Measurements from ENCODE around the gene ITGA2.

The ITGA2 gene

DNA sequence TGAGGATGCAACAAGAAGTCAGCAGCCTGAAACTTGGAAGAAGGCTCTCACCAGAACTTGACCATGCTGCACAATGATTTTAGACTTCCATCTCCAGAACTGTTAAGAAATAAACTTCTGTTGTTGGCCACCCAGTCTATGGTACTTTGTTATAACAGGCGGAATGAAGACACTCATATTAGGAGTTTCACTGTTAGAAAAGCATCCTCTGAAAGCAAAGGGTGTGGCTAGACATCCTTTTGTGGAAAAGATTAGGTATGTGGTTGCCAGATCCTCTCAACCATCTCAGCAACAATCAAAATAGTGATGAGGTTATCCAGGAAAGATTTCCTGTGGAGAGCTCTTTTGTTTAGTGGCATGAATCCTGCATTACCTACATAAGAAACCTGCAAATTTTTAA lies 20.7 kb downstream of the ITGA2 start:
- Histone ChIP-seq H3K79me1 (ENCODE audit: low read length) (no peaks in the 10 kb centered on the region), H3K36me3 (ENCODE audit: control insufficient read depth in 1 of 2, insufficient read depth in 2 of 2, low read length in 2 of 2) (peaks cover 0 to 3% of the 10 kb centered on the region in 2 experiments), H4K8ac (ENCODE audit: low read depth, low read length) (no peak overlapping the region), H3K23ac (ENCODE audit: low read length) (no peak overlapping the region), H3K14ac (ENCODE audit: low read length) (no peak overlapping the region), H3K4me2 (ENCODE audit: low read length) (no peak overlapping the region), H3K9me3 (ENCODE audit: insufficient read depth, low read depth, low read length) (no peaks in the 10 kb centered on the region), H3K18ac (ENCODE audit: low read length) (no peak overlapping the region), H2AFZ (ENCODE audit: insufficient read depth, low read length, poor library complexity) (no peak overlapping the region), H3K27ac (ENCODE audit: low read depth, low read length) (no peak overlapping the region), H2BK12ac (ENCODE audit: low read length) (no peak overlapping the region), H3K79me2 (ENCODE audit: control insufficient read depth, insufficient read depth, low read length, poor library complexity) (no peaks in the 10 kb centered on the region), H4K12ac (ENCODE audit: low read depth, low read length) (no peak overlapping the region), H3K4me1 (ENCODE audit: control insufficient read depth in 1 of 2, insufficient read depth in 2 of 2, low read length in 2 of 2) (no peaks in the 10 kb centered on the region), H3K4ac (ENCODE audit: low read depth, low read length) (no peak overlapping the region), H2BK120ac (ENCODE audit: insufficient read depth, low read length, poor library complexity) (no peak overlapping the region), H2AK5ac (ENCODE audit: low read length) (no peak overlapping the region), H2BK5ac (ENCODE audit: low read depth, low read length, poor library complexity) (no peak overlapping the region), H3K27me3 (ENCODE audit: insufficient read depth, low read length) (no peaks in the 10 kb centered on the region), H3K4me3 (ENCODE audit: low read depth, low read length) (no peak overlapping the region), H4K91ac (ENCODE audit: low read depth, low read length) (no peak overlapping the region), H3K9ac (ENCODE audit: low read length) (no peak overlapping the region)
- DNase-seq, result no peak
- no CpG with 5 or more reads among the region's 1 CpG for WGBS (ENCODE audit: extremely low coverage, insufficient coverage, insufficient read length)

DNA sequence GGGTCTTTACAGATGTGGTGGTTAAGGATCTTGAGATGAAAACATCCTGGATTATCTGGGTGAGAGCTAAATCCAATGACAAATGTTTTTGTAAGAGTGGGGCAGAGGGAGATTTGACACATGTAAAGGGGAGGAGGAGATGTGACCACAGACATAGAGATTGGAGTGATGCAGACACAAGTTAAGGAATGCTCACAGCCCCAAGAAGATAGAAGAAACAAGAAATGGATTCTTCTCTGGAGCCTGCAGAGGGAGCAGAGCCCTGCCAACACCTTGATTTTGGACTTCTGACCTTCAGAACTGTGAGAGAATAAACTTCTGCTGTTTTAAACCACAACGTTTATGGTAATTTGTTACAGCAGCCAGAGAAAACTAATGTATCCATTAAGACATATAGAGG lies 21.7 kb downstream of the ITGA2 start:
- Histone ChIP-seq H2AK5ac (ENCODE audit: low read length) (no peak overlapping the region), H3K4me3 (ENCODE audit: low read depth, low read length) (no peak overlapping the region)
- no CpG with 5 or more reads among the region's 1 CpG for WGBS (ENCODE audit: extremely low coverage, insufficient coverage, insufficient read length)

DNA sequence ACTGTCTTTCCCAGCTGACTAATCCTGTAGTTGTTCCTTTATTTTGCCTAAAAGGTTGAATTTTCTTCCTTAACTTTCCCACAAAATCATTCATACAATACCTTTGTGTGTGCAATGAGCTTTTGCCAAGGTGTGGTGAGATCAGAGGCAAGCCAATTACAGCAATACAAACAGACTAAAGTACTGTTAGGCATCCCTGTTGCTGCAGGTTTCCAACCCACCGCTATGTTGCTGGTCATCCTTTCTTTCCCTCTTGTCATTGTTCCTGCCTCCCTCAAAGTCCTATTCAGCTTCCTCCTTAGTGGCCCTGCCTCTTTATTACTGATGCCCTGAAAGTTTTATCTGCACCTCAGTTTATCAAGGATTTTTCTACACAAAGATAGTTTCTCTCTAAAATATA lies 22.1 kb downstream of the ITGA2 start:
- H3K4me1 ChIP-seq (ENCODE audit: control insufficient read depth in 1 of 2, insufficient read depth in 2 of 2, low read length in 2 of 2), result no peaks in the 10 kb centered on the region
- H3K23ac ChIP-seq (ENCODE audit: low read length), result no peak overlapping the region
- H3K4ac ChIP-seq (ENCODE audit: low read depth, low read length), result no peak overlapping the region
- H3K4me3 ChIP-seq (ENCODE audit: low read depth, low read length), result no peak overlapping the region
- no peak overlapping the region for H3K14ac ChIP-seq (ENCODE audit: low read length)
- no peak overlapping the region for H2BK12ac ChIP-seq (ENCODE audit: low read length)
- no peak overlapping the region for H2AK5ac ChIP-seq (ENCODE audit: low read length)
- no peaks in the 10 kb centered on the region for H3K27me3 ChIP-seq (ENCODE audit: insufficient read depth, low read length)
- no CpG with 5 or more reads among the region's 1 CpG for WGBS (ENCODE audit: extremely low coverage, insufficient coverage, insufficient read length)
- H3K9me3 ChIP-seq (ENCODE audit: insufficient read depth, low read depth, low read length), result no peaks in the 10 kb centered on the region
- no peak overlapping the region for H3K27ac ChIP-seq (ENCODE audit: low read depth, low read length)
- H3K79me1 ChIP-seq (ENCODE audit: low read length), result no peaks in the 10 kb centered on the region
- H4K8ac ChIP-seq (ENCODE audit: low read depth, low read length), result no peak overlapping the region
- H4K12ac ChIP-seq (ENCODE audit: low read depth, low read length), result no peak overlapping the region
- H3K79me2 ChIP-seq (ENCODE audit: control insufficient read depth, insufficient read depth, low read length, poor library complexity), result no peaks in the 10 kb centered on the region
- H4K91ac ChIP-seq (ENCODE audit: low read depth, low read length), result no peak overlapping the region
- no peak overlapping the region for H2BK5ac ChIP-seq (ENCODE audit: low read depth, low read length, poor library complexity)
- H2AFZ ChIP-seq (ENCODE audit: insufficient read depth, low read length, poor library complexity), result no peak overlapping the region
- H3K4me2 ChIP-seq (ENCODE audit: low read length), result no peak overlapping the region
- no peak overlapping the region for H3K9ac ChIP-seq (ENCODE audit: low read length)
- H3K18ac ChIP-seq (ENCODE audit: low read length), result no peak overlapping the region
- no peak for DNase-seq
- no peak overlapping the region for H2BK120ac ChIP-seq (ENCODE audit: insufficient read depth, low read length, poor library complexity)
- H3K36me3 ChIP-seq (ENCODE audit: control insufficient read depth in 1 of 2, insufficient read depth in 2 of 2, low read length in 2 of 2), result no peaks in the 10 kb centered on the region

More for the DNA sequence above, 21.7 kb downstream of the ITGA2 start:
- no peak overlapping the region for H3K23ac ChIP-seq (ENCODE audit: low read length)
- no peak overlapping the region for H4K12ac ChIP-seq (ENCODE audit: low read depth, low read length)
- no peak overlapping the region for H2AFZ ChIP-seq (ENCODE audit: insufficient read depth, low read length, poor library complexity)
- no peak overlapping the region for H3K4ac ChIP-seq (ENCODE audit: low read depth, low read length)
- no peak overlapping the region for H3K9ac ChIP-seq (ENCODE audit: low read length)
- no peaks in the 10 kb centered on the region for H3K36me3 ChIP-seq (ENCODE audit: control insufficient read depth in 1 of 2, insufficient read depth in 2 of 2, low read length in 2 of 2)
- no peak overlapping the region for H3K14ac ChIP-seq (ENCODE audit: low read length)
- no peak overlapping the region for H4K91ac ChIP-seq (ENCODE audit: low read depth, low read length)
- H3K79me2 ChIP-seq (ENCODE audit: control insufficient read depth, insufficient read depth, low read length, poor library complexity), result no peaks in the 10 kb centered on the region
- no peaks in the 10 kb centered on the region for H3K9me3 ChIP-seq (ENCODE audit: insufficient read depth, low read depth, low read length)
- H3K27ac ChIP-seq (ENCODE audit: low read depth, low read length), result no peak overlapping the region
- no peak overlapping the region for H2BK12ac ChIP-seq (ENCODE audit: low read length)
- no peaks in the 10 kb centered on the region for H3K27me3 ChIP-seq (ENCODE audit: insufficient read depth, low read length)
- H3K18ac ChIP-seq (ENCODE audit: low read length), result no peak overlapping the region
- DNase-seq, result no peak
- no peak overlapping the region for H3K4me2 ChIP-seq (ENCODE audit: low read length)
- no peak overlapping the region for H2BK5ac ChIP-seq (ENCODE audit: low read depth, low read length, poor library complexity)
- no peaks in the 10 kb centered on the region for H3K4me1 ChIP-seq (ENCODE audit: control insufficient read depth in 1 of 2, insufficient read depth in 2 of 2, low read length in 2 of 2)
- no peak overlapping the region for H4K8ac ChIP-seq (ENCODE audit: low read depth, low read length)
- H2BK120ac ChIP-seq (ENCODE audit: insufficient read depth, low read length, poor library complexity), result no peak overlapping the region
- no peaks in the 10 kb centered on the region for H3K79me1 ChIP-seq (ENCODE audit: low read length)

DNA sequence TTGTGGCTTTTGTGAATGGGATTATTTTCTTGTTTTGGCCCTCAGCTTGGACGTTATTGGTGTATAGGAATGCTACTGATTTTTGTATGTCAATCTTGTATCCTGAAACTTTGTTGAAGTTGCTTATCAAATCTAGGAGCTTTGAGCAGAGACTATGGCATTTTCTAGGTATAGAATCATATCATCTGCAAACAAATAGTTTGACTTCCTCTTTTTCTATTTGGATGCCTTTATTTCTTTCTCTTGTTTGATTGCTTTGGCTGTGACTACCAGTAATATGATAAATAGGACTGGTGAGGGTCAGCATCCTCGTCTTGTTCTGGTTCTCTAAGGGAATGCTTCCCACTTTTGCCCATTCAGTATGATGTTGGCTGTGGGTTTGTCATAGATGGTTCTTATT lies 24.7 kb downstream of the ITGA2 start:
- no peak overlapping the region for H2BK5ac ChIP-seq (ENCODE audit: low read depth, low read length, poor library complexity)
- H3K4me1 ChIP-seq (ENCODE audit: control insufficient read depth in 1 of 2, insufficient read depth in 2 of 2, low read length in 2 of 2), result no peaks in the 10 kb centered on the region
- no peak overlapping the region for H3K18ac ChIP-seq (ENCODE audit: low read length)
- H4K91ac ChIP-seq (ENCODE audit: low read depth, low read length), result no peak overlapping the region
- no peaks in the 10 kb centered on the region for H3K79me2 ChIP-seq (ENCODE audit: control insufficient read depth, insufficient read depth, low read length, poor library complexity)
- DNase-seq, result no peak
- H3K23ac ChIP-seq (ENCODE audit: low read length), result no peak overlapping the region
- H3K9ac ChIP-seq (ENCODE audit: low read length), result no peak overlapping the region
- no peak overlapping the region for H2BK120ac ChIP-seq (ENCODE audit: insufficient read depth, low read length, poor library complexity)
- H3K4me2 ChIP-seq (ENCODE audit: low read length), result no peak overlapping the region
- H4K12ac ChIP-seq (ENCODE audit: low read depth, low read length), result no peak overlapping the region
- no peaks in the 10 kb centered on the region for H3K79me1 ChIP-seq (ENCODE audit: low read length)
- H3K27me3 ChIP-seq (ENCODE audit: insufficient read depth, low read length), result no peaks in the 10 kb centered on the region
- H2AK5ac ChIP-seq (ENCODE audit: low read length), result no peak overlapping the region
- no peak overlapping the region for H2BK12ac ChIP-seq (ENCODE audit: low read length)
- H3K9me3 ChIP-seq (ENCODE audit: insufficient read depth, low read depth, low read length), result no peaks in the 10 kb centered on the region
- H3K4ac ChIP-seq (ENCODE audit: low read depth, low read length), result no peak overlapping the region
- no peak overlapping the region for H3K4me3 ChIP-seq (ENCODE audit: low read depth, low read length)
- H3K27ac ChIP-seq (ENCODE audit: low read depth, low read length), result no peak overlapping the region
- no peaks in the 10 kb centered on the region for H3K36me3 ChIP-seq (ENCODE audit: control insufficient read depth in 1 of 2, insufficient read depth in 2 of 2, low read length in 2 of 2)
- WGBS (ENCODE audit: extremely low coverage, insufficient coverage, insufficient read length), result no CpG with 5 or more reads among the region's 2 CpGs
- H3K14ac ChIP-seq (ENCODE audit: low read length), result no peak overlapping the region
- H2AFZ ChIP-seq (ENCODE audit: insufficient read depth, low read length, poor library complexity), result no peak overlapping the region
- H4K8ac ChIP-seq (ENCODE audit: low read depth, low read length), result no peak overlapping the region
